Measurements from ENCODE around the gene FBXL7.

- TF ChIP-seq CTCF (IDR thresholded peaks at IDR 0.05; ENCODE audit: borderline replicate concordance, extremely low read depth, low read length, poor library complexity, severe bottlenecking) = no peak
- no peak for TF ChIP-seq EZH2 (IDR thresholded peaks at IDR 0.05; ENCODE audit: borderline replicate concordance, low read depth, low read length, severe bottlenecking)
Measured at GRCh38 chr5:15516486-15516885, 16.5 kb downstream of the FBXL7 start.

Data from DND-41 (cell line).